ENCODE measurements around the gene SMARCC2. TPM values are rescaled to one million over a fixed set of nuclear protein-coding genes. Genes with fewer than 3 reads are reported as not detected.
"Not testable (repeated sequence)": the region's sequence is repeated elsewhere in the genome, so short reads cannot be mapped to it uniquely, and the experiment has no call there.

Gene SMARCC2
- total RNA-seq, 1 experiment from 2014 or later, result 57.3 TPM

DNA sequence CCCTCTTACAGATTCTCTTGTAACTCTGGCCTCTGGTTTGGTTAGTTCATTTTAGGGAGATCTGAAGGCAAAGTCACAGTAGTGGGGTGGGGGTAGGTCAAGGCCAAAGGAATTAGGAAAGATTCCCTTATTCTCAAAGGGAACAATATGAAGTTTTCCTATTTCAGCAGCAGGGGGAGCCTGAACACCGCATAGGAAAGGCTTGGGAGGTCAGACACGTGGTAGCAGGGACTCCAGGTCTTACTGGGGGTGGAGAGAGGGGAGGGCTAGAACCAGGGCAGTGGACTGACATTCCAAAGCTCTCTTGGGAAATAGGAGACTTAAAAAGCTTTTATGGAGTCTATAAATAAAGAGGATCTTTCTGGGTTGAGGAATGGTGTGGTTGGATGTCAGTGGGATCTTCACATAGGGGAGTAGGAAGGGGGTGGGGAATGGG, 69.9 kb downstream of the SMARCC2 start:
- no peaks in the 10 kb centered on the region for H3K9me3 ChIP-seq (replicated peaks)
- DNase-seq, result peak; percentile 92 to 94
- H3K27me3 ChIP-seq, result no peaks in the 10 kb centered on the region; the same call in 1 of the 2 replicates
- H3K36me3 ChIP-seq, result peaks cover 13% of the 10 kb centered on the region
- H3K4me3 ChIP-seq, result no peak overlapping the region
- H3K27ac ChIP-seq, result peak overlapping the region; percentile 4; the same call in 1 of the 2 replicates
- H3K4me1 ChIP-seq, result peaks cover 21% of the 10 kb centered on the region

DNA sequence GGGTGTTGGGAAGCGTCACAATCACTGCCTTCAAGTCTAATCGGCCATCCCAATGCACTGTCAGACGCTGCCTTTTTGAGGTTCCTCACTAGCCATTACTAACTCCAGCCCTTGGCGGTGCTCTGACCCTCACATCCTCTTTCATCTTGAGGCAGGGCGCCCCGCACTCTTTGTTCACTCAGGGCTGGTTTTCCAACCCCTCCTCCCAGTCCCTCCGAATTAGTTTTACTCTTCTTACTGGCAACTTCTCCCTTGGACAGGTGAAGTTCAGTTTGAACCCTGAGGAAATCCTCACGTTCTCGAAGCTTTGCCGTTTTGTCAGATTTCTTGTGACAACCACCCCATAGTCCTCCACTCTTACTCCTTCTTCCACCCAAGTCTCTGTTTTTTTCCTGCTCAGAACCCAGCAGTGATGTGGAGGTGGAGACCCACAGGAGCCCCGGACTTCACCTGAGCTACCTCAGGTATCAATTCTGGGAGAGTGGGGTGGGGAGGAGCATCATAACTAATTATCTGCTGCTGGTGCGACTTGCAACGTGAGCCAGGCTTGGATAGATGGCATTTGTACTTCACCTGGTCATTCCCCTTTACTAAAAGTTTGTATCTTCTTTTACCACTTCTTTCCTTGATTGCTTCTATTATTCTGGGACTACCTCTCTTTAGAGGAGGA, 70.5 kb downstream of the SMARCC2 start:
- peak overlapping the region; percentile 20; the same call in 1 of the 2 replicates for H3K27ac ChIP-seq
- peaks cover 21% of the 10 kb centered on the region for H3K4me1 ChIP-seq
- DNase-seq, result no peak
- peak overlapping the region; percentile 73 for H3K4me3 ChIP-seq
- H3K9me3 ChIP-seq (replicated peaks), result no peaks in the 10 kb centered on the region
- H3K27me3 ChIP-seq, result no peaks in the 10 kb centered on the region; the same call in 1 of the 2 replicates
- H3K36me3 ChIP-seq, result peaks cover 13% of the 10 kb centered on the region

DNA sequence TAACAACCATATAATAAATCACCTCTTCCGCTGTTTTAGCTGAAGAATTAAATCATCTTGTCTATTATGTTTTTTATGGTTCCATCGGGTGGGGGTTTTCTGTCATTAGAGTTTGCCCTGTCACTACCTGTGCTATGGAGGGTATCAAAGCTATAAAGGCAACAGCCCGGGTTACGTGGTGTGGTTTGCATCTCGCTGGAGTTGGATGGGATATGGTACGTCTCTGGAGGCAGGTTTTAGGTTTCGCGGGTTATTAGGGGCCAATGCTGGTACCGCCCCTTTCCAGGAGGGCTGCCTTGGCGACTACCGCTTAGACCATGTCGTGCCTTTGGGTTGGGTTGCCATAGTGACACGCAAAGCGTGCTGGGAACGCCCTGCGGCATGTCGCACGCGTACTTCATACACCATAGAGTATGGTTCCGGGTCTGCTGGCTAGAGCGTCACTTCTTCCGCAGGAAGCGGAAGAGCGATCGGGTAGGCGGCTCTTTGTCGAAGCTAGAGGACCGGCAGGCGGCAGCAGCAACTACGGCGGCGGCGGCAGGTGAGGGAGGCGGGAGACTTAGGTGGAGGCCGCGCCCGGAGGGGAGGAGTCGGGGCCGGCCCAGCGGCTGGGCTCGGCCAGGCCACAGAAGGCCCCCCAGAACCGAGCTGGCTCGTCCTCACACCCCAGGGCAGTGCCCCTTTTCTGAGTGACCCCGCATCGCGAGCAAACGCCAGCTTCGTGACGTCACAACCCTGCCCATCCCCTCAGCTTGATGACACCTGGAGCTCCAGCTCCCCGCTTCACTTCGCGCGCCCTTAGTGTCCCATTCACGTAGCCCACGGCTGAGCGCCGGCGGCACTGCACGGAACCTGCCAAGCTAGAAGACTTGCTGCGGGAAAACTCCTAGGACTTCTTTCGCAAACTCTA, 71.2 kb downstream of the SMARCC2 start, which contains the start of gene ZC3H10:
ZC3H10 (plus strand) TSS at position 489 of the 910 bp plus-strand sequence. CDS start 2,297 bp downstream, outside the sequence.
- Histone ChIP-seq H3K27ac (peak within 1 kb of the TSS; percentile 93), H3K36me3 (peaks cover 19% of the 10 kb centered on the region), H3K4me3 (peak within 1 kb of the TSS; percentile 73), H3K4me1 (peaks cover 21% of the 10 kb centered on the region), H3K27me3 (no peaks in the 10 kb centered on the region; the same call in 1 of the 2 replicates), H3K9me3 (replicated peaks) (no peaks in the 10 kb centered on the region)
- peak; percentile 99 for DNase-seq

DNA sequence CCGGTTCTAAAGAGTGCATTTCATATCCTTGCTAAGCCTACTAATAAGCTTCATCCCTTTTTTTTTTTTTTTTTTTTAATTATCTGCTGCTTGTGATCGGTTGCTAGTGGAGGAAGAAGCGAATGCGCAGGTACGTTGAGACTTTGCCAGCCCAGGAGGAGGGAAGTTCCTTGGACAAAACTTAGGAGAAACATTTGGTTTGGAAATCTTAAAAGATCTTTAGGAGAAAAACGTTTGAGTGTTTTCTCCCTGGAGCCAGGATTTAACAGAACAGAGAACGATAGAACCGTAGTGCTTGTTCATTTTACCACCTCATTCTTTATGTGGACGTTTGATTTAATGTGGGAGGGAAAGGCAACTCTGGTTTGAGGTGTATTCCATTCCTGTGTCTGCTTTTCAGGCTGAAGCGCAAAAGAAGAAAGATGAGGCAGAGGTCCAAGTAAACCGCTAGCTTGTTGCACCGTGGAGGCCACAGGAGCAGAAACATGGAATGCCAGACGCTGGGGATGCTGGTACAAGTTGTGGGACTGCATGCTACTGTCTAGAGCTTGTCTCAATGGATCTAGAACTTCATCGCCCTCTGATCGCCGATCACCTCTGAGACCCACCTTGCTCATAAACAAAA, 72.1 kb downstream of the SMARCC2 start:
- Histone ChIP-seq H3K4me3 (peak overlapping the region; percentile 73), H3K27ac (peak overlapping the region; percentile 93), H3K36me3 (peaks cover 25% of the 10 kb centered on the region), H3K4me1 (peaks cover 21% of the 10 kb centered on the region)
- not testable (repeated sequence) for H3K27me3 ChIP-seq; H3K9me3 ChIP-seq (replicated peaks); DNase-seq

- peaks cover 21% of the 10 kb centered on the region for H3K4me1 ChIP-seq
- peaks cover 32% of the 10 kb centered on the region for H3K36me3 ChIP-seq
- peak within 1 kb of the TSS; percentile 73 for H3K4me3 ChIP-seq
- no peaks in the 10 kb centered on the region; the same call in 1 of the 2 replicates for H3K27me3 ChIP-seq
- peak; percentile 92 to 97 for DNase-seq
- H3K27ac ChIP-seq, result peak within 1 kb of the TSS; percentile 93
- H3K9me3 ChIP-seq (replicated peaks), result no peaks in the 10 kb centered on the region
These were observed 72.8 kb downstream of the SMARCC2 start, which contains the start of gene RPL41 for GRCh38 chr12:56116267-56117081. TSS of gene RPL41 (plus strand) at chr12:56116633.

DNA sequence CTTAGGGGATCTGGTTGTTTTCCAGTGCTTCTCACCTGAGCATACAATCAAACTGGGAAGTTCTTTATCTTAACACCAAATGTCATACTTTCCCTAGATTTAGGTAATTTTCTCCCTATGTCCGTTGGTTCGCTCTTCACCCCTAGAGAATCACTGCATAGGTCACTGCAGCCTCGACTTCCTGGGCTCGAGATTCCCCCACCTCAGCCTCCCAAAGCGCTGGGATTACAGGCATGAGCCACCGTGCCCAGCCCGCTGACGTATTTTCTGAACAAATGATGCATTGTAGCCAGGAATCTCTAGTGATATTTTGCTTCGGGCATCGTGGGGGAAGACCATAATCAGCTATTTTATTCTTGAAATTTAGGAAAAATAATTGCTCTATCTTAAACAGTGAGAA, 74.0 kb downstream of the SMARCC2 start:
- Histone ChIP-seq H3K9me3 (replicated peaks) (no peaks in the 10 kb centered on the region), H3K4me1 (peaks cover 20% of the 10 kb centered on the region), H3K4me3 (peak overlapping the region; percentile 73), H3K27me3 (no peaks in the 10 kb centered on the region; the same call in 1 of the 2 replicates), H3K27ac (peak overlapping the region; percentile 93), H3K36me3 (peaks cover 43% of the 10 kb centered on the region)
- DNase-seq, result peak; percentile 56 to 64

DNA sequence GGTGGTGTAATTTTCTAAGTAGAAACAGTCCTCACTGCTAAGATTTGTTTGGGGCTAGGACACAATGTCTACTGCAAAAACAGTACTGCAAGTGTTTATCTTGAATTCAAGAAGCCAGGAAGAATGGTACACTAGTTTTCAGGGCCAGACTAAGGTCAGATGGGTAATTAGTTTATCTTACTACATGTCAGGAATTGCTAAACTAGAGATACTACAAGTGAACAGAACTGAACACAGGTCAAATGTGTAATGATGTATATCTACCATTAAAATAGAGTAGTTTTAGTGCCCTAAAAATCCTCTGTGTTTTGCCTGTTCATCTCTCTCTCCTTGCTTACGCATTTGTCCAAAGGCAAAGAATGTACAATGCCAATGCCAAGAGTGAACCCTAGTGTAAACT, 75.2 kb downstream of the SMARCC2 start:
- H3K36me3 ChIP-seq, result peaks cover 56% of the 10 kb centered on the region
- no peak overlapping the region for H3K27ac ChIP-seq
- no peak for DNase-seq
- H3K4me3 ChIP-seq, result no peak overlapping the region
- no peaks in the 10 kb centered on the region for H3K9me3 ChIP-seq (replicated peaks)
- H3K4me1 ChIP-seq, result peaks cover 8% of the 10 kb centered on the region
- H3K27me3 ChIP-seq, result no peaks in the 10 kb centered on the region; the same call in 1 of the 2 replicates

Other genes with a start within 250 kb of the SMARCC2 start
- gene PMEL, start 223.4 kb downstream of the SMARCC2 start, total RNA-seq (2014; rRNA removed; shearing (Covaris generic)), result 1.2 and 1.3 TPM in 2 replicates
- gene CDK2, start 222.7 kb downstream of the SMARCC2 start, total RNA-seq (2014; rRNA removed; shearing (Covaris generic)), result 99.6 and 106 TPM in 2 replicates
- gene RAB5B, start 215.4 kb downstream of the SMARCC2 start, total RNA-seq (2014; rRNA removed; shearing (Covaris generic)), result 59.4 and 61.0 TPM in 2 replicates
- 10.0 and 13.2 TPM in 2 replicates for gene SUOX, start 192.2 kb downstream of the SMARCC2 start, total RNA-seq (2014; rRNA removed; shearing (Covaris generic))
- 1.7 and 2.2 TPM in 2 replicates for gene IKZF4, start 168.4 kb downstream of the SMARCC2 start, total RNA-seq (2014; rRNA removed; shearing (Covaris generic))
- 229 and 271 TPM in 2 replicates for gene RPS26, start 147.6 kb downstream of the SMARCC2 start, total RNA-seq (2014; rRNA removed; shearing (Covaris generic))
- gene ERBB3, start 109.3 kb downstream of the SMARCC2 start, total RNA-seq (2014; rRNA removed; shearing (Covaris generic)), result 38.0 and 38.8 TPM in 2 replicates
- gene PA2G4, start 84.9 kb downstream of the SMARCC2 start, total RNA-seq (2014; rRNA removed; shearing (Covaris generic)), result 342 and 348 TPM in 2 replicates
- gene RPL41, start 72.8 kb downstream of the SMARCC2 start, total RNA-seq (2014; rRNA removed; shearing (Covaris generic)), result 5,544 and 5,661 TPM in 2 replicates
- 5.5 and 5.8 TPM in 2 replicates for gene ZC3H10, start 71.2 kb downstream of the SMARCC2 start, total RNA-seq (2014; rRNA removed; shearing (Covaris generic))
- 86.7 and 92.9 TPM in 2 replicates for gene ESYT1, start 61.2 kb downstream of the SMARCC2 start, total RNA-seq (2014; rRNA removed; shearing (Covaris generic))
- gene MYL6B, start 36.9 kb downstream of the SMARCC2 start, total RNA-seq (2014; rRNA removed; shearing (Covaris generic)), result 199 and 208 TPM in 2 replicates
- gene MYL6, start 31.1 kb downstream of the SMARCC2 start, total RNA-seq (2014; rRNA removed; shearing (Covaris generic)), result 564 and 633 TPM in 2 replicates
- 24.3 and 25.7 TPM in 2 replicates for gene RNF41, start 32.4 kb upstream of the SMARCC2 start, total RNA-seq (2014; rRNA removed; shearing (Covaris generic))
- gene NABP2, start 34.9 kb upstream of the SMARCC2 start, total RNA-seq (2014; rRNA removed; shearing (Covaris generic)), result 43.2 and 46.5 TPM in 2 replicates
- not detected in 2 replicates for gene SLC39A5, start 40.6 kb upstream of the SMARCC2 start, total RNA-seq (2014; rRNA removed; shearing (Covaris generic))
- 12.0 and 12.5 TPM in 2 replicates for gene ANKRD52, start 68.9 kb upstream of the SMARCC2 start, total RNA-seq (2014; rRNA removed; shearing (Covaris generic))
- gene COQ10A, start 77.5 kb upstream of the SMARCC2 start, total RNA-seq (2014; rRNA removed; shearing (Covaris generic)), result 13.8 and 14.4 TPM in 2 replicates
- gene CS, start 110.8 kb upstream of the SMARCC2 start, total RNA-seq (2014; rRNA removed; shearing (Covaris generic)), result 183 and 185 TPM in 2 replicates
- gene CNPY2, start 126.5 kb upstream of the SMARCC2 start, total RNA-seq (2014; rRNA removed; shearing (Covaris generic)), result 75.2 and 80.9 TPM in 2 replicates
- 25.5 and 27.9 TPM in 2 replicates for gene PAN2, start 144.5 kb upstream of the SMARCC2 start, total RNA-seq (2014; rRNA removed; shearing (Covaris generic))
- 0.41 TPM in 1 of 2 replicates, not detected in the other for gene IL23A, start 149.4 kb upstream of the SMARCC2 start, total RNA-seq (2014; rRNA removed; shearing (Covaris generic))
- gene STAT2, start 170.6 kb upstream of the SMARCC2 start, total RNA-seq (2014; rRNA removed; shearing (Covaris generic)), result 38.8 and 44.0 TPM in 2 replicates
- not detected in 2 replicates for gene APOF, start 173.4 kb upstream of the SMARCC2 start, total RNA-seq (2014; rRNA removed; shearing (Covaris generic))